ENCODE data around the gene ST6GALNAC4. TPM values are rescaled to one million over a fixed set of nuclear protein-coding genes. Genes with fewer than 3 reads are reported as not detected.

The ST6GALNAC4 gene
- total and polyA plus RNA-seq, 2 donors (not counting 1 experiment from before 2014, with no cell fraction given), result 80.5 to 199 TPM

GRCh38 chr9:127965953-127966352 lies 49.1 kb upstream of the ST6GALNAC4 start:
- H3K4me3 Mint-ChIP-seq, result peak overlapping the region; percentile 70
- no peaks in the 10 kb centered on the region for H3K9me3 Mint-ChIP-seq (ENCODE audit: insufficient read depth)
- Histone ChIP-seq H3K36me3 (replicated peaks in 1 of 2; ENCODE audit: control extremely low read depth in 1 of 2, control insufficient read depth in 1 of 2, extremely low read depth in 1 of 2, insufficient read depth in 2 of 2, low read length in 1 of 2) (peaks cover 0 to 27% of the 10 kb centered on the region in 2 experiments), H3K27ac (ENCODE audit: low read length in 2 of 2) (peak overlapping the region in 1 of 2 donors; percentile 97), H3K4me3 (ENCODE audit: control extremely low read depth in 1 of 5, extremely low read depth in 1 of 5, insufficient read depth in 1 of 5, low read depth in 2 of 5, low read length in 4 of 5) (no peak overlapping the region), H3K4me1 (ENCODE audit: control insufficient read depth in 2 of 2, insufficient read depth in 2 of 2, low read length in 2 of 2) (peaks cover 71 to 88% of the 10 kb centered on the region in 2 donors), H3K27me3 (replicated peaks in 1 of 4; ENCODE audit: control extremely low read depth in 1 of 4, control insufficient read depth in 3 of 4, insufficient read depth in 4 of 4, low read length in 3 of 4) (no peaks in the 10 kb centered on the region), H3K9me3 (ENCODE audit: control extremely low read depth in 1 of 3, control insufficient read depth in 2 of 3, insufficient read depth in 1 of 3, low read length in 2 of 3) (no peaks in the 10 kb centered on the region), H2AFZ (ENCODE audit: insufficient read depth, low read depth, low read length, poor library complexity, severe bottlenecking) (no peak overlapping the region), H3K79me2 (ENCODE audit: control insufficient read depth, insufficient read depth, low read length) (peaks cover 100% of the 10 kb centered on the region), H4K20me1 (ENCODE audit: control insufficient read depth, insufficient read depth, low read length, poor library complexity, severe bottlenecking) (peaks cover 90% of the 10 kb centered on the region), H3K9ac (ENCODE audit: low read length) (no peak overlapping the region), H3K4me2 (replicated peaks; ENCODE audit: low read depth, low read length, poor library complexity, severe bottlenecking) (peak overlapping the region; percentile 47)
- DNase-seq (no peak), ATAC-seq (ENCODE audit: low read depth) (no peak)
- ChIA-PET POLR2A (interaction anchor here (0.7 to 1.9 kb wide), 3 partner anchors 11 to 37 kb away, joined by 3 to 14 read pairs (median 5); no protein-coding TSS in a partner anchor), CTCF (interaction anchor here (0.7 to 4.4 kb wide), 5 partner anchors 13 to 69 kb away, joined by 3 to 22 read pairs (median 8); no protein-coding TSS in a partner anchor)
- WGBS (ENCODE audit: insufficient coverage), result 96% methylated on average over 5 of the region's 6 CpGs
- intact Hi-C loops (cut with micrococcal nuclease), result no loop called here
- TF ChIP-seq EZH2 (IDR thresholded peaks at IDR 0.05; ENCODE audit: borderline replicate concordance, insufficient read depth, low read depth, low read length, poor library complexity, severe bottlenecking) (no peak), CTCF (IDR thresholded peaks at IDR 0.05) (no peak)
- peak overlapping the region; percentile 91 for H3K27ac Mint-ChIP-seq
- no peaks in the 10 kb centered on the region for H3K27me3 Mint-ChIP-seq
- peaks cover 93% of the 10 kb centered on the region for H3K4me1 Mint-ChIP-seq

GRCh38 chr9:127963359-127964064 lies 46.7 kb upstream of the ST6GALNAC4 start:
- Mint-ChIP-seq H3K27me3 (no peaks in the 10 kb centered on the region), H3K9me3 (ENCODE audit: insufficient read depth) (no peaks in the 10 kb centered on the region), H3K4me1 (peaks cover 91% of the 10 kb centered on the region), H3K4me3 (peak overlapping the region; percentile 50), H3K27ac (peak overlapping the region; percentile 72)
- peak overlapping the region in 1 of 2 donors; percentile 47 for H3K27ac ChIP-seq (ENCODE audit: low read length in 2 of 2)
- intact Hi-C loops (cut with micrococcal nuclease), result no loop called here
- ChIA-PET CTCF (interaction anchor here (1.0 to 12.8 kb wide), 5 partner anchors 8 to 71 kb away, joined by 3 to 182 read pairs (median 6); partner anchors contain the start of gene EEIG1), POLR2A (interaction anchor here (0.5 to 0.6 kb wide), 2 partner anchors 82 to 166 kb away, joined by 4 to 6 read pairs; no protein-coding TSS in a partner anchor)
- H2AFZ ChIP-seq (ENCODE audit: insufficient read depth, low read depth, low read length, poor library complexity, severe bottlenecking), result no peak overlapping the region
- H3K9ac ChIP-seq (ENCODE audit: low read length), result no peak overlapping the region
- TF ChIP-seq EZH2 (IDR thresholded peaks at IDR 0.05; ENCODE audit: borderline replicate concordance, insufficient read depth, low read depth, low read length, poor library complexity, severe bottlenecking) (no peak), CTCF (IDR thresholded peaks at IDR 0.05) (no peak)
- H3K4me2 ChIP-seq (replicated peaks; ENCODE audit: low read depth, low read length, poor library complexity, severe bottlenecking), result peak overlapping the region; percentile 25
- peaks cover 47 to 72% of the 10 kb centered on the region in 2 donors for H3K4me1 ChIP-seq (ENCODE audit: control insufficient read depth in 2 of 2, insufficient read depth in 2 of 2, low read length in 2 of 2)
- 91% methylated on average over 14 of the region's 19 CpGs for WGBS (ENCODE audit: insufficient coverage)
- no peak overlapping the region for H3K4me3 ChIP-seq (ENCODE audit: control extremely low read depth in 1 of 5, extremely low read depth in 1 of 5, insufficient read depth in 1 of 5, low read depth in 2 of 5, low read length in 4 of 5)
- H3K36me3 ChIP-seq (replicated peaks in 1 of 2; ENCODE audit: control extremely low read depth in 1 of 2, control insufficient read depth in 1 of 2, extremely low read depth in 1 of 2, insufficient read depth in 2 of 2, low read length in 1 of 2), result peaks cover 0 to 17% of the 10 kb centered on the region in 2 experiments
- H3K9me3 ChIP-seq (ENCODE audit: control extremely low read depth in 1 of 3, control insufficient read depth in 2 of 3, insufficient read depth in 1 of 3, low read length in 2 of 3), result no peaks in the 10 kb centered on the region
- peaks cover 100% of the 10 kb centered on the region for H3K79me2 ChIP-seq (ENCODE audit: control insufficient read depth, insufficient read depth, low read length)
- ATAC-seq (ENCODE audit: low read depth) (no peak), DNase-seq (no peak)
- peaks cover 92% of the 10 kb centered on the region for H4K20me1 ChIP-seq (ENCODE audit: control insufficient read depth, insufficient read depth, low read length, poor library complexity, severe bottlenecking)
- no peaks in the 10 kb centered on the region for H3K27me3 ChIP-seq (replicated peaks in 1 of 4; ENCODE audit: control extremely low read depth in 1 of 4, control insufficient read depth in 3 of 4, insufficient read depth in 4 of 4, low read length in 3 of 4)

All from B cell (primary cell).